Activated B cell treated with CpG ODN at 0.5 μM for 24 hours (primary cell): ENCODE data around the gene LEPROT. TPM values are rescaled to one million over a fixed set of nuclear protein-coding genes. Genes with fewer than 3 reads are reported as not detected.

Experiments
- ATAC-seq: fragments of 200-7000 bp; cut with Tn5 transposase; one replicate; pipeline ENCODE4 v1.10.0; 2021; ENCODE audit warnings: low read depth, mild to moderate bottlenecking, moderate library complexity
- CTCF ChIA-PET: fragments of 350-600 bp; sonication (Branson Sonifier 250); formaldehyde crosslinking; loops from one replicate; lab custom pipeline; 2021; ENCODE audit warnings: antibody characterized with exemption; lab: Charles Lee
- POLR2A ChIA-PET: fragments of 350-600 bp; sonication (Branson Sonifier 250); formaldehyde crosslinking; loops from one replicate; lab custom pipeline; 2021; ENCODE audit warnings: antibody characterized with exemption; lab: Charles Lee
- DNase-seq: peaks from one replicate; pipeline ENCODE4 v3.0.0; 2022
- H3K27ac Mint-ChIP-seq: one replicate; pipeline ENCODE4 v1.8.0; 2020; ENCODE audit warnings: mixed read lengths
- H3K27me3 Mint-ChIP-seq: one replicate; pipeline ENCODE4 v1.8.0; 2021; ENCODE audit warnings: mixed read lengths
- H3K36me3 Mint-ChIP-seq: one replicate; pipeline ENCODE4 v1.8.0; 2021; ENCODE audit warnings: low read depth, mixed read lengths
- H3K4me1 Mint-ChIP-seq: one replicate; pipeline ENCODE4 v1.8.0; 2021; ENCODE audit warnings: mixed read lengths
- H3K4me3 Mint-ChIP-seq: one replicate; pipeline ENCODE4 v1.8.0; 2020; ENCODE audit warnings: mild to moderate bottlenecking, mixed read lengths
- H3K9me3 Mint-ChIP-seq: one replicate; pipeline ENCODE4 v1.8.0; 2020; ENCODE audit warnings: mixed read lengths
- intact Hi-C: fragments of 100-400 bp; cut with micrococcal nuclease; formaldehyde crosslinking; loops from one replicate; pipeline ENCODE4 v1.15.1; 2024
- total RNA-seq: library from RNA; stranded (reverse); gene quantifications from 2 replicates; pipeline ENCODE4 v1.2.3, GENCODE V29; 2022
- TF ChIP-seq, protein P1 (sequence below): fragments of 200-600 bp; IDR thresholded peaks from one replicate; pipeline ENCODE4 v1.8.0; 2022; ENCODE audit warnings: antibody characterized with exemption, mild to moderate bottlenecking

LEPROT gene
- total RNA-seq, 1 donor from 2014 or later: 15.4 TPM

DNA sequence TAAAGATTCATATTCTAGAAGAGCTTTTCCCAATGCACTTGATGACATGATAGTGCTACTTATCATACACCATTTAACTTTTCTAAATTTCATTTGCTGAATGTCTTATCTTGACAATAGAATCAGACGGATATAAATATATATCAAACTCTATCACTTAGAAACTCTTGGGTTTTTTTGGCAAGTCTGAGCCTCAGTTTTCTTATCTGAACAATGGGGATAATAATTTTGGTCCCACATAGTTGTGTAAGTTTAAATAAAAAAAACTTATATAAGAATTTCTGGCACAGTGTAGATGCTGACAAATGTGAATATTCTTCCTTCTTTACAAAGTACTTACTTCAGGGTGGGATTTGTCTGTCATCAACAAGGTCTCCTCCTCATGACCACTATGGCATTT lies 21.5 kb upstream of the LEPROT start:
- ChIA-PET CTCF (no interaction called here), POLR2A (no interaction called here)
- TF ChIP-seq, protein P1, sequence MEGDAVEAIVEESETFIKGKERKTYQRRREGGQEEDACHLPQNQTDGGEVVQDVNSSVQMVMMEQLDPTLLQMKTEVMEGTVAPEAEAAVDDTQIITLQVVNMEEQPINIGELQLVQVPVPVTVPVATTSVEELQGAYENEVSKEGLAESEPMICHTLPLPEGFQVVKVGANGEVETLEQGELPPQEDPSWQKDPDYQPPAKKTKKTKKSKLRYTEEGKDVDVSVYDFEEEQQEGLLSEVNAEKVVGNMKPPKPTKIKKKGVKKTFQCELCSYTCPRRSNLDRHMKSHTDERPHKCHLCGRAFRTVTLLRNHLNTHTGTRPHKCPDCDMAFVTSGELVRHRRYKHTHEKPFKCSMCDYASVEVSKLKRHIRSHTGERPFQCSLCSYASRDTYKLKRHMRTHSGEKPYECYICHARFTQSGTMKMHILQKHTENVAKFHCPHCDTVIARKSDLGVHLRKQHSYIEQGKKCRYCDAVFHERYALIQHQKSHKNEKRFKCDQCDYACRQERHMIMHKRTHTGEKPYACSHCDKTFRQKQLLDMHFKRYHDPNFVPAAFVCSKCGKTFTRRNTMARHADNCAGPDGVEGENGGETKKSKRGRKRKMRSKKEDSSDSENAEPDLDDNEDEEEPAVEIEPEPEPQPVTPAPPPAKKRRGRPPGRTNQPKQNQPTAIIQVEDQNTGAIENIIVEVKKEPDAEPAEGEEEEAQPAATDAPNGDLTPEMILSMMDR: no peak
- Mint-ChIP-seq H3K36me3 (no peaks in the 10 kb centered on the region), H3K4me3 (no peak overlapping the region), H3K27ac (no peak overlapping the region), H3K27me3 (peaks cover 3% of the 10 kb centered on the region), H3K9me3 (no peaks in the 10 kb centered on the region), H3K4me1 (no peaks in the 10 kb centered on the region)
- ATAC-seq: no peak
- intact Hi-C loops: no loop called here
- no peak for DNase-seq

- POLR2A ChIA-PET: no interaction called here
- H3K27me3 Mint-ChIP-seq: peaks cover 5% of the 10 kb centered on the region
- no peak for DNase-seq
- H3K4me3 Mint-ChIP-seq: no peak overlapping the region
- H3K27ac Mint-ChIP-seq: no peak overlapping the region
- intact Hi-C loops: no loop called here
- H3K9me3 Mint-ChIP-seq: no peaks in the 10 kb centered on the region
- CTCF ChIA-PET: no interaction called here
- no peaks in the 10 kb centered on the region for H3K4me1 Mint-ChIP-seq
- TF ChIP-seq, protein P1: no peak
- no peak for ATAC-seq
- no peaks in the 10 kb centered on the region for H3K36me3 Mint-ChIP-seq
These were observed 18.9 kb upstream of the LEPROT start for GRCh38 chr1:65401612-65402011.

DNA sequence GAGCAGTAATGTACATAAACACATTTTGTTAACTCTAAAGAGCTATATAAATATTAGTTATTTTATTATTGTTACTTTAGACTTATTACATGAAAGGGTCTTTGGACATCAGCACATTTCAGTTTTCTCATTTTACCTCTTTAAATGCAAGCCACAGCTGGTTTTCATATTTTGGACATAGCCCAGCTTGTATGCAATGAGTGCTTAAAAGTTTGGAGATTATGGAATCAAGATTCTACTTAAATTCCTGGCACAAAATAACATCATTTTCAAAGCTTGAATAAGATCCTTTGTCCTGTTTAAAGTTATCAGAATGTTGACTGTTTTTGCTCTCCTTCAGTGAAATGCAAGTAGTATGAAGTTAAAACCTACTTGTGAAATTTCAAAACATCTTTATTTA lies 15.5 kb upstream of the LEPROT start:
- Mint-ChIP-seq H3K27ac (no peak overlapping the region), H3K4me3 (no peak overlapping the region), H3K27me3 (peaks cover 18% of the 10 kb centered on the region), H3K9me3 (peaks cover 4% of the 10 kb centered on the region), H3K4me1 (no peaks in the 10 kb centered on the region), H3K36me3 (no peaks in the 10 kb centered on the region)
- TF ChIP-seq, protein P1: no peak
- ATAC-seq: no peak
- POLR2A ChIA-PET: no interaction called here
- no peak for DNase-seq
- CTCF ChIA-PET: no interaction called here
- intact Hi-C loops: no loop called here

- ATAC-seq (no peak), DNase-seq (no peak)
- Mint-ChIP-seq H3K27ac (no peak overlapping the region), H3K36me3 (no peaks in the 10 kb centered on the region), H3K4me3 (no peak overlapping the region), H3K9me3 (peaks cover 4% of the 10 kb centered on the region), H3K4me1 (no peaks in the 10 kb centered on the region), H3K27me3 (peaks cover 25% of the 10 kb centered on the region)
- intact Hi-C loops: no loop called here
- TF ChIP-seq, protein P1: no peak
- ChIA-PET CTCF (no interaction called here), POLR2A (no interaction called here)
These were observed 12.6 kb upstream of the LEPROT start for GRCh38 chr1:65407877-65408276.

DNA sequence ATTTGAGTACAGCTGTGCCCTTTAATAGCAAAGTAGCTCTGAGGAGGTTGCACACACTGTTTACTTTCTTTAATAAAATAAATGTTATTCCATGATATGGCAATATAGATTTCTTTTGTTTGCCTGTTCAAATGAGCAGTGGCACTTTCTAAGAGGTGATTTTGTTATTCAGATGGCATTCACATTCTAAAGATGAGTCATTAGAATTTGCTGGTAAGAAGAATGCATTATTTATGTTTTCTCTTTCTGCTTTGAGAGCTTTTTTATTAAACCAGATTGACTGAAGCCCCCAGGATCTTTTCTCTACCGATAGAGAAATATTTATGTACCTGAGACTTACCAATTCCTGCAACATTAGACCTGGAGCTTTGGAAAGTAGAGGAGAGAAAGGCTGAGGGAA lies 11.2 kb upstream of the LEPROT start:
- CTCF ChIA-PET: no interaction called here
- H3K36me3 Mint-ChIP-seq: no peaks in the 10 kb centered on the region
- POLR2A ChIA-PET: no interaction called here

More for the DNA sequence above, 11.2 kb upstream of the LEPROT start:
- TF ChIP-seq, protein P1: no peak
- Mint-ChIP-seq H3K27ac (no peak overlapping the region), H3K9me3 (peaks cover 4% of the 10 kb centered on the region), H3K4me1 (no peaks in the 10 kb centered on the region), H3K27me3 (peaks cover 25% of the 10 kb centered on the region), H3K4me3 (no peak overlapping the region)
- DNase-seq (no peak), ATAC-seq (no peak)
- intact Hi-C loops: no loop called here
